ENCODE results near the gene HELQ. TPM values are rescaled to one million over a fixed set of nuclear protein-coding genes. Genes with fewer than 3 reads are reported as not detected.
A peak's percentile ranks its signal among the peaks of the same experiment; 100 is the strongest.

HELQ gene
- total RNA-seq, 4 donors from 2014 or later: 22.5 to 26.8 (median 24.8) TPM

DNA sequence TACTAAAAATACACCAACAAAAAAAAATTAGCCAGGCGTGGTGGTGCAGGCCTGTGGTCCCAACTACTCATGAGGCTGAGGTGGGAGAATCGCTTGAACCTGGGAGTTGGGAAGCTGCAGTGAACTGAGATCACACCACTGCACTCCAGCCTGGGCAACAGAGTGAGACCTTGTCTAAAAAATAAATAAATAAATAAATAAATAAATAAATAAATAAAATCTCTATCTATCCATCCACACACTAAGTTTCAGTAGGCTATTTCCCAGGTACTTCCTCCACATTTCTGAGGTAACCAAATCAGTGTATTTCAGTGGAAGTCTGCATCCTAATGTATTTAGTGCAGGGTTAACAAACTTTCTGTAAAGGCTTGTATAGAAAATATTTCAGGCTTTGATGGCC lies 18.3 kb upstream of the HELQ start:
- 95 to 97% methylated on average over 2 of the region's 2 CpGs for WGBS, 2 donors

DNA sequence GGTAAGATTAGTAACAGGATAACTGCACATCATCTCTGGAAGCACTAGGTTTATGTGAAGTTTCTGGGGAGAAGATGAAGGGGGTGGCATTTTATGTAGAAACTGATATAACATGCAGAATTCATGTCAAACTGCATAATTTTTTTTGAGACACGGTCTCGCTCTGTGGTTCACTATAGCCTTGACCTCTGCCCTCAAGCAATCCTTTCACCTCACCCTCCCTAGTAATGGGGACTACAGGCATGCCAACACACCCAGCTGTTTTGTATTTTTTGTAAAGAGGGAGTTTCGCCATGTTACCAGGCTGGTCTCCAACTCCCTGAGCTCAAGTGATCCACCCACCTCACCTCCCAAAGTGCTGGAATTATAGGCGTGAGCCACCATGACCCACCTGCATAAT lies 17.8 kb upstream of the HELQ start:
- no peak overlapping the region for H3K4me3 ChIP-seq
- peaks cover 0 to 49% (median 0%) of the 10 kb centered on the region in 3 donors for H3K36me3 ChIP-seq
- TF ChIP-seq POLR2A (IDR thresholded peaks at IDR 0.05): no peak
- TF ChIP-seq EP300 (IDR thresholded peaks at IDR 0.05): no peak
- TF ChIP-seq, protein P1, sequence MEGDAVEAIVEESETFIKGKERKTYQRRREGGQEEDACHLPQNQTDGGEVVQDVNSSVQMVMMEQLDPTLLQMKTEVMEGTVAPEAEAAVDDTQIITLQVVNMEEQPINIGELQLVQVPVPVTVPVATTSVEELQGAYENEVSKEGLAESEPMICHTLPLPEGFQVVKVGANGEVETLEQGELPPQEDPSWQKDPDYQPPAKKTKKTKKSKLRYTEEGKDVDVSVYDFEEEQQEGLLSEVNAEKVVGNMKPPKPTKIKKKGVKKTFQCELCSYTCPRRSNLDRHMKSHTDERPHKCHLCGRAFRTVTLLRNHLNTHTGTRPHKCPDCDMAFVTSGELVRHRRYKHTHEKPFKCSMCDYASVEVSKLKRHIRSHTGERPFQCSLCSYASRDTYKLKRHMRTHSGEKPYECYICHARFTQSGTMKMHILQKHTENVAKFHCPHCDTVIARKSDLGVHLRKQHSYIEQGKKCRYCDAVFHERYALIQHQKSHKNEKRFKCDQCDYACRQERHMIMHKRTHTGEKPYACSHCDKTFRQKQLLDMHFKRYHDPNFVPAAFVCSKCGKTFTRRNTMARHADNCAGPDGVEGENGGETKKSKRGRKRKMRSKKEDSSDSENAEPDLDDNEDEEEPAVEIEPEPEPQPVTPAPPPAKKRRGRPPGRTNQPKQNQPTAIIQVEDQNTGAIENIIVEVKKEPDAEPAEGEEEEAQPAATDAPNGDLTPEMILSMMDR (IDR thresholded peaks at IDR 0.05): no peak
- WGBS, 2 donors: 85 to 97% methylated on average over 4 of the region's 4 CpGs
- H3K4me1 ChIP-seq: no peaks in the 10 kb centered on the region
- H3K9me3 ChIP-seq: no peaks in the 10 kb centered on the region
- H3K27me3 ChIP-seq: no peaks in the 10 kb centered on the region
- no peak overlapping the region for H3K27ac ChIP-seq
- no peak for DNase-seq (ENCODE audit: low spot score in 2 of 2)

More for the DNA sequence above, 18.3 kb upstream of the HELQ start:
- no peaks in the 10 kb centered on the region for H3K9me3 ChIP-seq
- H3K27me3 ChIP-seq: no peaks in the 10 kb centered on the region
- H3K4me3 ChIP-seq: no peak overlapping the region
- H3K27ac ChIP-seq: no peak overlapping the region
- no peak for DNase-seq (ENCODE audit: low spot score in 2 of 2)
- no peaks in the 10 kb centered on the region for H3K4me1 ChIP-seq
- H3K36me3 ChIP-seq: peaks cover 0 to 44% (median 0%) of the 10 kb centered on the region in 3 donors
- TF ChIP-seq, protein P1 (IDR thresholded peaks at IDR 0.05): no peak
- TF ChIP-seq POLR2A (IDR thresholded peaks at IDR 0.05): no peak
- no peak for TF ChIP-seq EP300 (IDR thresholded peaks at IDR 0.05)

- Histone ChIP-seq H3K4me3 (peak overlapping the region; percentile 53 to 86 (median 66)), H3K27ac (peak overlapping the region; percentile 89 to 98 (median 96)), H3K4me1 (peaks cover 0 to 30% (median 11%) of the 10 kb centered on the region in 4 donors), H3K36me3 (peaks cover 0 to 53% (median 7%) of the 10 kb centered on the region in 3 donors), H3K27me3 (no peaks in the 10 kb centered on the region), H3K9me3 (no peaks in the 10 kb centered on the region)
- 1% methylated on average over 7 of the region's 7 CpGs for WGBS, 2 donors
- TF ChIP-seq EP300 (IDR thresholded peaks at IDR 0.05) (no peak), POLR2A (IDR thresholded peaks at IDR 0.05) (no peak)
- TF ChIP-seq, protein P1 (IDR thresholded peaks at IDR 0.05): no peak
- DNase-seq (ENCODE audit: low spot score in 2 of 2): no peak
These were observed 520 bp upstream of the HELQ start for GRCh38 chr4:83456184-83456501.

- no peaks in the 10 kb centered on the region for H3K27me3 ChIP-seq
- TF ChIP-seq POLR2A (IDR thresholded peaks at IDR 0.05): no peak
- TF ChIP-seq, protein P1 (IDR thresholded peaks at IDR 0.05): no peak
- TF ChIP-seq EP300 (IDR thresholded peaks at IDR 0.05): no peak
- no peak for DNase-seq (ENCODE audit: low spot score in 2 of 2)
- H3K9me3 ChIP-seq: no peaks in the 10 kb centered on the region
- peak overlapping the region; percentile 89 to 98 (median 96) for H3K27ac ChIP-seq
- peak overlapping the region; percentile 53 to 86 (median 66) for H3K4me3 ChIP-seq
- WGBS, 2 donors: 22 to 30% methylated on average over 6 of the region's 6 CpGs
- peaks cover 0 to 41% (median 0%) of the 10 kb centered on the region in 3 donors for H3K36me3 ChIP-seq
- peaks cover 0 to 30% (median 11%) of the 10 kb centered on the region in 4 donors for H3K4me1 ChIP-seq
These were observed 937 bp downstream of the HELQ start for GRCh38 chr4:83454686-83455085.

DNA sequence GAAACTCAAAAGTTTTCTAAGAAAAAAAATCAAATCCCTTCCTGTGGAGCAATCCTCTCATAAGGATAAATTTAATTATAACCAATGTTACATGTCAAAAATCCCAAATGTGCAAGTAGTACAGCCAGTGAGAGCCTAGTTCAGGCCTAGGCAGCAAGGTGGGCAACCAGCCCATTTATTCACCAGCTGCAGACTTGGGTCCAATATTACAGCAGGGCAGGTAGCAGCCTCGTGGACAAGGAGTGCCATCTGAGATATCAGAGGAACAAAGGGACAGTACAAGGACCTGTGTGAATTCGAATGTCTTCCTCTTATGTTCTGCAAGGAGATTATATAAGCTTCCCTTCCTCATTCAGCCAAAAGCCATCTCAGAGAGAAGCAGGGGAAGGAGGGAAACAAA lies 6.6 kb downstream of the HELQ start:
- H3K9me3 ChIP-seq: no peaks in the 10 kb centered on the region
- H3K4me3 ChIP-seq: no peak overlapping the region
- peaks cover 0 to 52% (median 0%) of the 10 kb centered on the region in 3 donors for H3K36me3 ChIP-seq
- no peaks in the 10 kb centered on the region for H3K27me3 ChIP-seq
- H3K27ac ChIP-seq: no peak overlapping the region
- 75 to 76% methylated on average over 2 of the region's 2 CpGs for WGBS, 2 donors
- no peak for TF ChIP-seq POLR2A (IDR thresholded peaks at IDR 0.05)
- TF ChIP-seq, protein P1 (IDR thresholded peaks at IDR 0.05): no peak
- TF ChIP-seq EP300 (IDR thresholded peaks at IDR 0.05): no peak
- H3K4me1 ChIP-seq: peaks cover 0 to 7% (median 4%) of the 10 kb centered on the region in 4 donors
- no peak for DNase-seq (ENCODE audit: low spot score in 2 of 2)

Measured in tibial nerve (tissue), 4 donors.